GM21529 (cell line): ENCODE results near the gene CFAP410.

ENCODE experiments used
- ATAC-seq: cut with Tn5 transposase; IDR thresholded peaks from one replicate; pipeline ENCODE4 v1.9.1; 2021; ENCODE audit not compliant: unreplicated experiment

CFAP410 gene

DNA sequence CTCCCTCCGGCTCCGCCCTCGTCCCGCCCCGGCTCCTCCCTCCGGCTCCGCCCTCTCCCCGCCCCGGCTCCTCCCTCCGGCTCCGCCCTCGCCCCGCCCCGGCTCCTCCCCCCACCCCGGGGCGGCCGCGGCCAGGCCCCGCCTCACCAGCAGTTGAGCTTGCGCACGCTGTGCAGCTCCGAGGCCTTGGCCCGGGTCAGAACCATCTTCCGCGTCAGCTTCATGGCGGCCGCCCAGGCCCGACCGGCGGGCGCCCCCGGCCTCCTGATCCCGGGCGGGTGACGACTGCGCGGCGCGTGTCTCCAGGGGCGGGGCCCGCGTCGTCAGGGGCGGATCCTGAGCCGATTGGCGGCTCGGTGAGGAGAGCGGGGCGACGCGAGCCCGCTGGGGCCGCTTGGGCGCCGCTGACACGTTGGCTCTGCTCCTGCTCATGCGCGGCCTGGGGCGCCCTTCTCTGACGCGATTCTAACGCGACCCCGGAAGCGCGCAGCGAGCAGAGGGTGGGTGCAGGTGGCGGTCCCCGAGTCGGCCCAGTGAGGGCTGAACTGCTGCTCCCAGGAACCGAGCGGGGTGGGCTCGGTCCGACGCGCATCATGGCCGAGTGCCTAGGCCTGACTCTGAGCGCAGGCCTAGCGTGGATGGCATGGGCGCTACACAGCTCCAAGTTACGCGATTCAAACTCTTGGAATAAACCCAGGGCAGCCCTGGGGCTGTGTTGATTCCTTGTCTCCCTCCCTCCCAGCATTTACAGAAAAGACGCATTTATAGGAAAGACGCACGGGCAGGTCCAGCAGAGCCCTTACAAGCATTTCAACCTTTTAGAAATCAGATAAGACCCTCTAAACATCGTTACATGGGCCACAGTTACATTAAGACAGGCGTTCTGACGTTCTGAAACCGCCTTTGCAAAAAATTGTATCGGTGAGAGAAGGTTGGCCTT lies at the start of gene CFAP410:
Gene CFAP410 (minus strand): TSS at position 420 of the 940 bp plus-strand sequence. CDS start 196 bp downstream, at position 224.
- peak; percentile 87 for ATAC-seq

GRCh38 chr21:44384968-44385367 lies 45.8 kb upstream of the CFAP410 start:
- no peak for ATAC-seq

DNA sequence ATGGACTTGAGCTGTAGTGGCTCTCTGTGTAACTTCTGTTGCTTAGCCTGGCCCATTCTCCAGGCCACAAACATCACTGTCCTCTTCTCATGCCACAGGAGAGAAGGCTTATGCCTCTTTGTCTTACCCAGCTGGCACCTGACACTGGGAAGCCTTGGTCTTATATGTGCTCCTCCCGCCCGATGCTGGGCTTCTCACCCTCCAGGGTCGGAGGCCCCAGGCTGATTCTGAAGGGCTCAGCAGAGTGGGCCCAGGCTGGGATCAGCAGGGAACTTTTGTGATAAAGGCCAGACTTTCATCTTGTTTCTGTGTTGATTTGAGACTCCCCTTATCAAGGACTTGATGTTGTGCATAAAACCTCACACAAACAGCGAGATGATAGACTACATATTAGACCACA lies 44.0 kb upstream of the CFAP410 start:
- ATAC-seq, result no peak

- ATAC-seq, result no peak
Observed at GRCh38 chr21:44382536-44382935, 43.3 kb upstream of the CFAP410 start.

- no peak for ATAC-seq
Observed at GRCh38 chr21:44381874-44382273, 42.7 kb upstream of the CFAP410 start.

DNA sequence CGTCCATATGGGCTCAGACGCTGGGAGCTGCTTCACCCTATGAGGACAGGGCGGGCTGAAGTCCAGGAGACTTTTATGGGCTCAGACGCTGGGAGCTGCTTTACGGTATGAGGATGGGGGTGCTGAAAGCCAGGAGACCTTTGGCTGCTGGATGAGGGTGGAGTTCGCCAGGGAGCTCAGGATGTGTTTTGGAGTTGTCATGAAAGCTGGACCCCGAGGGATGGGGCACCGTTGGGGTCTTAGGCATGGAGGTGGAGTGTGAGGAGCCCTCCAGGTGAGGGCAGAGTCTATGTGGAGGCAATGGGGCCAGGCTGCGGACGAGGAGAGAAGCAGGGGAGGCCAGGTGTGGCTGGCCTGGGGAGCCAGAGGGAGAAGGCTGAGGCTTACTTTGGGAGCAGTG lies 41.7 kb upstream of the CFAP410 start:
- ATAC-seq, result no peak

DNA sequence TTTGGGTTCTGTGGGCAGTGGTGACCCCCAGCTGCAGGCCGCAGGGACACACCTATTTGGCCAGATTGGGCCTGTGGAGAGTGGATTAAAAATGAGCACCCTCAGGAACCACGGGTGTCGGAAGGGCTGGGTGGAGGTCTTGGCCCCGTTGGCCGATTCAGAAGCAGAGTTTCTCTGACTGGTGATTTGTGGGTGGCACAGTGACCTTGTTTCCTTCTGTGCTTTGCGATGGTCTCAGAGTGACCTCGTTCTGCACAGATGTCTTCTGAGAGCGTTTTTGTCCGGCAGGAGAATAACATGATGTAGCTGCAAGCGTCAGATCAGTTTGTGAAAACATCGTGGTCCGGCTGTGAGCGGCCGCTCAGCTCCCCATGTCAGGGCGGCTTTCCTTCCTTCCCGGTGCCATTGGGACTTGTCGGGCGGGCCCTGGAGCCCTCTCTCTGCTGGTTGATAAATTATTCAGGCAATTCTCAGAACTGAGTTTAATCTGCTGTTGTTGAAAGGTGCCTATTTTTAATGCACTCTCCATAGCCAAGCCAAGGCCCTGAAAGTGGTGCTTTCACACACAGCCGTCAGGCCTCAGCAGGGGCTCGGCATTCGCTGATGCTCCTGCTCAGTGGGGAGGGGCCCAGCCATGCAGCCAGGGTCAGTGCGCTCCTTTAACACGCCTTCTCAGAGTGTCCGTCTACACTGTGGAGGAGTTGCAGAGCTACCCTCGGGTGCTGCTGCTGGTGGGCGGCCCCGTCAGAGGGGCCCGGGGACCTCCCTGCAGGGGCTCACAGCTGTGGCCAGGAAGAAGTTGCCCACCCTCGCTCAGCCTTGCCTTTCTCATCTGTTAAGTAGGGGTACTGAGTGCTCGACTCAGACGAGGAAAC lies 41.0 kb upstream of the CFAP410 start:
- no peak for ATAC-seq

DNA sequence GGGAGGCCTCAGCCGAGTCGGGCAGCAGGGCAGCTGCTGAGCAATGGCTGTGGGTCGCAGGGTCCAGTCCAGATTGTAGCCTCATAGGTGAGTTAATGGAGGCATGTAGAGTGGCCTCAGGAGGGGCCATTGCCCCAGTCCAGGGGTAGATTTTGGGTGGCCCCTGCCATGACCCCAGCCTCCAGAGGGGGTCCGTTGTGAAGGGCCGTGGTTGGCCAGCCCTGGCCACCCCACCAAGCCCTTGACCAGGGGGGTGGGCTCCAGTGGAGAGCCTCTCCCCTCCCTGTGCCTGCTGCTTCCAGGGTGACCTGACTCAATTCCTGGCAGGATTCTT lies 40.3 kb upstream of the CFAP410 start:
- no peak for ATAC-seq

DNA sequence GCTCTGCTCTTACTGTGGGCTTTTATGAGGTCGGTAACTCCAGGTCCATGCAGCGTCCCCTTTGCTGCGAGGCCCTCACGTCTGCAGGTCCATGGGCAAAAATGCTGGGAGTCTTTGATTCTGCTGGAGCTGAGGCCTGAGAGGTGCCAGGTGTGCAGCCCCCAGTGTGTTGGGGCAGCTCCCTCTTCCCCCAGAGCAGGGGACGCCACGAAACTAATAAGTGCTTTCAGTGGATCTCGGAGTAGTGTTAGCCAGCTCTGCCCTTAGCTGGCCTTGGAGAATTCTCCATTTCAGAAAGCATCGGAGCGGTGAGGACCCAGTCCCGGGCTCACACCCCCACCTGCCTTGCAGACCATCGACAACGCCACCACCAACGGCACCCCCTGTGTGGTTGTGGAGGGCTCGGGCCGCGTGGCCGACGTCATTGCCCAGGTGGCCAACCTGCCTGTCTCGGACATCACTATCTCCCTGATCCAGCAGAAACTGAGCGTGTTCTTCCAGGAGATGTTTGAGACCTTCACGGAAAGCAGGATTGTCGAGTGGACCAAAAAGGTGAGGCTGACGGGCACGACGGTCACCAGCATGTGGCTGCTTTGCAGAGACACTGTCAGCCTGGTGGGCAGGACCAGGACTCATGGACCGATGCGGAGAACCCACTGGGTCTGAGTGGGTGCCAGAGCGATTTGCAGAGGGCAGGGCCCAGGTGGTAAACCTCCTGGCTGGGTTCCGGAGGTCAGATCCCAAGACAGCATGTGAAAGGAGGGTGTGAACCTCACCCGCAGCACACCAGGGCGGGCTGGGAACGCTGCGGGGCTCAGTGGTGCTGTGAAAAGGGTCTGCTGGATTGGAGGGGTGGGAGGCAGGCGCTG lies 39.7 kb upstream of the CFAP410 start:
- ATAC-seq, result no peak

DNA sequence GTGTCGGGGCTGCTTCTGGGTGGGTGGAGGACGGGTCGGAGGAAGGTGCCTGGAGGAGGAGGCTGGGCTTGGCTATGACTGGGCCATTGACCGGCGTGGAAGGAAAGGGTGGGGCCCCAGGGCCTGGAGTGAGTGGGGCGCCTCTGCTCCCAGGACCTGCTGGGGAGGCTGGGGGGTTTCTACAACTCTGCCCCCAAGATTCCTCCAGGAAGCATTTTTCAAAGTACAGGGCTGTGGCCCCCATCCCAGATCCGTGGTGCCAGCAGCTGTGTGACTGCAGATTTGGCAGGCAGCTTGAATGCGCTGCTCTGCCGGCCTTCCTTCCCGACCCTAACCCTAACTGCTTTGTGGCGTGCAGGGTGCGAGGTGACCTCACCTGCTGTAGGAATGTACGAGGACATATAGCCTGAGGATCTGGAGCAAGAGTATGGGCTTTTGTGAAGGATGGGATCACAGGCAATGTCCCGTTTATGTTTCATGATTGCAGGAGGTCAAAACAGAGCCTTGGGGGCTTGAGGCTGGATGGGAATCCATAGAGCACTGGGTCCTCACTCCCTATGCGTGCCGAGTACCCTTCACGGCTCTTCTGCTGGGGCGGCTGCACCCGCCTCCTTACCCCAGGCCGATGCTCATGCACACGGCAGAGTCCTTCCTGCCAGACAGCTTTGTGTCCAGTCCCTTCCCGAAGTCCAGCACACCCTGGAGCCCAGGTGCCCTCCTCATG lies 38.9 kb upstream of the CFAP410 start:
- no peak for ATAC-seq

GRCh38 chr21:44377201-44377921 lies 38.2 kb upstream of the CFAP410 start:
- no peak for ATAC-seq

DNA sequence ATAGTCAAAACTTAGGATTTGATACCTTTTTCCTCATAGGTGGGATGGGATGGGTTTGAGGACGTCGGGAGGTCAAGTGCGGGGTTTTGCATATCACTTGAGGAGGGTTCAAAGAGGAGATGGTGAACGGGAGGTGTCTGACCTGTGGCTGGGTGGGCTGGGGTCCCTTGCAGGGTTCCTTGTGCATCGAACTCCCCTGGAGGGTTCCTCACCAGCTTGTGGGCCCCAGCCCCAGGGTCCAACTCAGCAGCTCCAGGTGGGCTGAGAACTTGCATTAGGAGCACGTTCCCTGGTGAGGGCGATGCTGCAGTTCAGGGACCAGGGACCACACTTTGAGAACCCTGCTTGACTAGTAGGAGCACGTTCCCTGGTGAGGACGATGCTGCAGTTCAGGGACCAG lies 37.4 kb upstream of the CFAP410 start:
- ATAC-seq, result no peak

- no peak for ATAC-seq
Observed at GRCh38 chr21:44375761-44376241, 36.6 kb upstream of the CFAP410 start.

- no peak for ATAC-seq
Observed at GRCh38 chr21:44375281-44375651, 36.1 kb upstream of the CFAP410 start.

DNA sequence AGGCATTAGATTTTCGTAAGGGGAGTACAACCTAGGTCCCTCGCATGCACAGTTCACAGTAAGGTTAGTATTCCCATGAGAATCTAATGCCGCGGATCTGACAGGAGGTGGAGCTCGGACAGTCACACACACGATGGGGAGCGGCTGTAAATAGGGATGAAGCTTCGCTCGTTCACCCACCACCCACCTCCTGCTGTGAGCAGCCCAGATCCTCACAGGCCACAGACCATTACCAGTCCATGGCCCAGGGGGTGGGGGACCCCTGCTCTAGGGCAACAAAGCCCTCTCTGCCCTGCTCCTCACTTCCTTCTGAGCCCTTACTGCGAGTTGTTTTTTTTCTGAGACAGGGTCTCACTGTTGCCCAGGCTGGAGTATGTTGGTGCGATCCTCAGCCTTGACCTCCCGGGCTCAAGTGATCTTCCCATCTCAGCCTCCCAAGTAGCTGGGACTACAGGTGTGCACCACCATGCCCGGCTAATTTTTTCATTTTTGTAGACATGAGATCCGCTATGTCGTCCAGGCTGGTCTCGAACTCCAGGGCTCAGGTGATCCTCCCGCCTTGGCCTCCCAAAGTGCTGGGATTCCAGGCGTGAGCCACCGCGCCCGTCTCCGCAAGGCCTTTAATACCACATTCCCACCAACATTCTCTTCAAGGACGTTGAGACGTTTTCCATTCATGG lies 35.6 kb upstream of the CFAP410 start:
- no peak for ATAC-seq

DNA sequence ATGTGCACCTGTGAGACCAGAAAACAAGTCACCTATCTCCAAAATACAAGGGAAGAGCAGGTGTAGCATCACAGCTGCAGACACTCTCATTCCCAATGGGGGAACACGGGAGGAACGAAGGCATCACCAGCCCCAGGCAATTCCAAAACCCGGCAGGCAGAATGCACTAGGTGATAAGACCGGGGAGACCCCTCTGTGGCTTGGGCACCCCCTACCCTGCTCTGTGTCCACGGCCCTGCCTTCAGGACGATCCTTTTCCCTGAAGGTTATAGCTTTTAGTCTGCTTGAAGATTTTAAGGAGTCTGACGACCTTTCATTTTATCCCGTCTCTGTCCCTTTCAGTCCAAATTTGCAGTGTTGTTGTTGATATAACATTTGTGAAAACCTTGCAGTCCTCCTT lies 33.4 kb upstream of the CFAP410 start:
- ATAC-seq, result no peak

GRCh38 chr21:44371596-44371995 lies 32.4 kb upstream of the CFAP410 start:
- ATAC-seq, result no peak

- no peak for ATAC-seq
Observed at GRCh38 chr21:44370786-44371410, 31.7 kb upstream of the CFAP410 start.
